ENCODE data around the gene PTCH1. TPM values are rescaled to one million over a fixed set of nuclear protein-coding genes. Genes with fewer than 3 reads are reported as not detected.

PTCH1 gene
- 4.3 TPM for total RNA-seq
- long read RNA-seq, partial matches to known transcripts, result 0 of 2 reads
- long read RNA-seq, other reads (novel, unspliced or antisense), result 2 of 2 reads

- no peak for DNase-seq (ENCODE audit: low spot score)
- intact Hi-C loops (cut with DNase I), result no loop called here
Measured at GRCh38 chr9:95516734-95517558, at the start of gene PTCH1. TSS of gene PTCH1 (minus strand) at chr9:95516971.

- intact Hi-C loops (cut with DNase I), result no loop called here
- DNase-seq (ENCODE audit: low spot score), result no peak
Measured at GRCh38 chr9:95565982-95566381, 49.2 kb upstream of the PTCH1 start.

DNA sequence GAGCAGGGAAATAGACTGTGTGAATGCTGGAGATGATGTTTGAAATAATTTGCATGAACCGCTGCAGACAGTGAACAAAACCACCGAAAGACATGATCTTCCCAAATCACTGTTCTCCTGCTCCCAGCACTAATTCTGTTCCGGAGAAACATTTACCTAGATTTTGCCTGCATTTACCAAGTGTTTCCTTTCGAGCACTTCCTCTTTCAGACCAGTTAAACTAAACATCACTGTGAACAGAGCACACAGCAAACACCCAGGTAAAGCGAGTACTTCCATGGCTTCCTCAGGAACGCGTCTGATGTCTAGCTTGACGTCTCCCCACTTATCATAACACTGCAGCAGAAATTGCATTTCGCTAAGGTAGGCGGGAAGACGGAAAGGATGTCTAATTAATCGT is 45.1 kb upstream of the PTCH1 start:
- intact Hi-C loops (cut with DNase I), result no loop called here
- no peak for DNase-seq (ENCODE audit: low spot score)

DNA sequence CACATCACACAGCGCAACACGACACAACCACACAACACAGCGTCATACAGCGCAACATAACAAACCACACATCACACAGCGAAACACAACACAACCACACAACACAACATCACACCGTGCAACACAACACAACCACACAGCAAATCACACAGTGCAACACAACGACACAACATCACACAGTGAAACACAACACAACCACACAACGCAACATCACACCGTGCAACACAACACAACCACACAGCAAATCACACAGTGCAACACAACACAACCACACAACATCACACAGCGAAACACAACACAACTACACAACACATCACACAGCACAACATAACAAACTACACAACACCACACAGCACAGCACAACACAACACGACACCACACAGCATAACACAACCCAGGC is 40.4 kb upstream of the PTCH1 start:
- no peak for DNase-seq (ENCODE audit: low spot score)
- intact Hi-C loops (cut with DNase I), result no loop called here

DNA sequence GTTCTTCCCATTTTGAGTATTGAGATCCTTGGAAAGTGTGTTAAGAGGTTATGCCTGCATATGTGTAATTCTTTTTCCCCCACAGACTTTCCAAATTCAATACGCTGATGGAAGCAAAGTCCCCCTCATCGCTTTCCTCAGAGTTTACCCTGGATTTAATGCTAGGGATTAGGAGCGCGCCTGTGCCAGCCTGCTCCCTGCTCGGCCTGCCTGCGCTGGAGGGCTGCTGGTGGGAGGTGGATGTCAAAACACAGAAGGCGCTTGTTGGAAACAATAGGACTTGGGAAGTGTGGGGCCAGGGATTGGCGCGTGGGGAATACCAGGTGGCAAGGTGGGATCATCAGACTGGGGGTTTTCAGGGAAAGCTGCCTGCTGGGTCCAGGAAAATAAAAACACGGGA is 39.8 kb upstream of the PTCH1 start:
- DNase-seq (ENCODE audit: low spot score), result no peak
- intact Hi-C loops (cut with DNase I), result no loop called here

DNA sequence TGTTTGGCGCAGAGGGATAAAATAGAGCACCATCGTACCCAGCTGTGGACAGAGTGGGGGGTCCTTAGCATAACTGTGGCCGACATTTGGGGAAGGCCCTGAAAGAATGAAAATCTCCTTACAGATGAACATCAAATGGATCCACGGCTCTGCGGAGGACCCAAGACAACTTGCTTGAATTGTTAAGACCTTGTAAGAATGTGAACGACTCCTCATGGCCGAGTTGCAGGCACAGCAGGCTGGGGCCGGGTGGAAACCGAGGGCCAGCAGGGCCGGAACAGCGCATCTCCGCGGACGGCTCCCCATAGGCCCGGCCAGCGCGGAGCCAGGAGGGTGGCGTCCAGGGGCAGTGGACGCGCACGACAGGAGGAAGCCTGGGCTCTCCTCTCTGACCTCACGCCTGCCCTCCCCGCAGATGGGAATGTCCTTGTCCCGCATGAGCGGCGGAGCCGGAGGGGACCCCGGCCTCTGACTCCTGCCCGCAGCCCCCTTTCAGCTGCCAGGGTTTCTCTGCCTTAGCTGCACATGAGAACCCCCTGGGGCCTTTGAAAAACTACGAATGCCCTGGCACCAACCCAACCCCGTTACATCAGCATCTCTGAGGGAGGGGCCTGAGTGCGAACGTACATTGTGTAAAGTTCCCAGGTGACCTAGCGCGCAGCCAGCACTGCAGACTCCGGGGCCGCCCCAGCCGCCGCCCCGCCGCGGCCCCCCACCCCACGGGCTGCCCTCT is 36.2 kb upstream of the PTCH1 start:
- intact Hi-C loops (cut with DNase I), result no loop called here
- no peak for DNase-seq (ENCODE audit: low spot score)

DNA sequence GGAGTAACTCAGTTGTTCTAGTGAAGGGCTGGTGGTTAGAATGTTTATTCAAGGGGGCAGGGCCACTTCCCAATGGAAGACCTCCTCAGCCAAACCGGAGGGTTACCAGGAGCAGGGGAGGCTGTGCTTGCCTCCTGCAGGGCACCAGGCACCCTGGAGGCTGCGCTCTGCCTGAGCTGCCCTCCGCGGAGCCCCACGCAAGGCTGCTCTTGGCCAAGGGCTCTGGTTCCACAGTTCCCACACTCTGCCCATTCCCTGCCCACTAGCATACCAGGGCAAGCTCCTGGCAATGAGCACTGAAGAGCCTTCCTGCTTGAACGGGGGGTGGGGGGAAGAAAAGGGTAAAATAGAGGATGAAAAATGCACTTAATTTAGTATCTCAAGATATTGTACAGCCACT is 35.5 kb upstream of the PTCH1 start:
- intact Hi-C loops (cut with DNase I), result no loop called here
- DNase-seq (ENCODE audit: low spot score), result no peak

DNA sequence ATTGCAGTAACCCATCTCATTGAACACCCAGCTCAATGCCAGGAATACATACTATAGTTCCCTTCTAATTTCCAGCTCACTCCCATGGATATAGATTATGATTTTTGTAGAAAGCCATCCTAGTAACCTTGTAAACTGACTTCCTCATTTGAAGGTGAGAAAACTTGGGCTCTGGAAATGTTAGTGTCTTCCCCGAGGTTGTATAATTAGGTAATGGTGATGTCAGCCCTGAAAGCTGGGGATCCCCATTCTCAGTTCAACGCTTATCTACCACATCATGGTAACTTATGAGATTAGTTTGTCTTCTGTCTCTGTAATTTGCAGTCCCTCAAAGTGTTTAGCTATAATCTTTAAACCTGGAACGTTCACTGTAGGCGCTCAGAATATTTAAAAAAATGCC is 34.6 kb upstream of the PTCH1 start:
- DNase-seq (ENCODE audit: low spot score), result no peak
- intact Hi-C loops (cut with DNase I), result no loop called here

DNA sequence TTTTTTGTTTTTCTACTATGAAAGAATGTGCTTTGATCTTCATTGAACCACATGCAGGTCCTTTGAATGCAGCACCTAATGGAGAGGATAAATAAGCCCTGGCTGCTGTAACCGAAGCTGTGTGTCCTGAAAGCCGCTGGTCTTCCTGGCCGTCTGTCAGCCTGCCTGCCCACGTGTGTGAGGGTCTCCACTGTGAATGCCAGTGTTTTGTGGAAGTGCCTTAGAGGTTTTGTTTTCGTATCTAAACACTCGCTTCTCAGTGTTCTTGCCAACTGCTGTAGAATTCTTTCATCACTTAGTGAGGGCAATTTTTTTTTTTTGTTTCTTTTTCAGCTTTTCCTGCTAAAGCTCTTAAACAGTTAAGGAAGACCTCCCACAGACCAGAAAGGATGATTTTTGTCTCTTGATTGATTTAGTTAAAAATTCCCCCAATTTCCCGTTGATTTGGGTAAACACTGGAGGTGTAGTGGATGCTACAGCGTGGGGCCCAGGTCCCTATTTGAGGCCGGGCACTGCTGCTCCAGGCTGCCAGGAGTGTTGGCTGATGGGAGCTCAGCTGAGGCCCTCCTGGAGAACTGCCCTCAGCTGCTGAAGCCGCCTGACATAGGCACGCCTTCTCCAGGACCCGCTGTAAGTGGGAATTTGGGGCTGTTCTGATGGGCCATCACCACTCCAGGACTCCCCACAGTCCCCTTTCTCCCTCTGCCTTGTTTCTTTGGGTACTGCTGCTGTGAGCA is 29.2 kb upstream of the PTCH1 start:
- intact Hi-C loops (cut with DNase I), result no loop called here
- DNase-seq (ENCODE audit: low spot score), result no peak

DNA sequence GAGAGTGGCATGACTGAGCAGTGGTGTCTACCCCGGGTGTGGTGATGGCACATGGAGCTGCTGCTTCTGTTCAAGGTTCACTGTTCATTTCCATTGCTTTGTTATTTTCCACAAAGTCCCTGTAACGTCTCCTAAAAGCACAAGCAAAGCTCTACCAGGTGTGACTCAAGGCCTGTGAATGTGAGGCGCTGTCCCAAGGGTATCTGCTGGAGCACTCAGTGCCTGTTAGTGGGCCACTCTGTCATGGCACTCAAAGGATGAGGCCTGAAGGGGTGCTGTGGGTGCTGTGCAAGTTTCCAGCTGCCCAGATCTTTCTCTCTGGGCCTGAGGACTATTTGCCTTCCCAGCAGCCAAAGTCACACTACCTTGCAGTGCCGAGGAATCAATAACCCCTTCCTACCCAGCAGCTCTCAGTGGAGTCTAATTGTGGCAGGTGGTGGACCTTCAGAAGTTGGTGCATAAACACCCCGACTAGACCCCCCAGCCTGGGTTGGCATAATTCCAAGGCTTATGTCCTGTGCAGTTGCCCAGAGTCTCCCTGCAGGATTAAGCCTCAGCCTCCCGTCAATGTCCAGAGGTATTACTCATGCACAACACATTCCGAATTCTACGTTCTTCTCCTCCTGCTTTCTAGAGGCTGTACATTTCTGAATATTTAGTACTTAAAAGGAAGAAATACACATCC is 17.4 kb upstream of the PTCH1 start:
- intact Hi-C loops (cut with DNase I), result no loop called here
- no peak for DNase-seq (ENCODE audit: low spot score)

- intact Hi-C loops (cut with DNase I), result no loop called here
- DNase-seq (ENCODE audit: low spot score), result no peak
Measured at GRCh38 chr9:95529910-95530309, 13.1 kb upstream of the PTCH1 start.

GRCh38 chr9:95528908-95529502 is 12.2 kb upstream of the PTCH1 start:
- intact Hi-C loops (cut with DNase I), result no loop called here
- no peak for DNase-seq (ENCODE audit: low spot score)

DNA sequence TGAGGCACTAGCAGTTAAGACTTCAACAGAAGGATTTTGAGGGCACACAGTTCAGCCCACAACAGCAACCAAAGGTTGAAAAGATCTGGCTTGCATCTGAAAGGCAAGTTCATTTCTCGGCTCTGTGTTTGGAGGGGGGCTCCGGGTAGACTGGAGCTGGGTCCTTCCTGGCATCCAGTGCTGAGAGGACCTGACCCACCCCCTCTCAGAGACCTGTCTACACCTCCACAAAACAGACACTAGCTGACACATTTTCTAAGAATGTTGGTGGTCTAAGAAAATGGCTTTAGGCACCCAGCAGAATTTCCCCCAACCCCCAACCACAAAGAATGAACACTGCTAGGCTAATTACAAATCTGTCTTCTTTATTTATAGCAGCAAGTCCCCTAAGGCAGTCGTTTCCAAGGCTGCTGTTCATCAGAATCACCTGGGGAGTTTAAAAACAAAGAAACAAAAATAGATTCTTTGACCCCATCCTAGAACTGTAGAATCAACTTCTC is 6.2 kb upstream of the PTCH1 start:
- DNase-seq (ENCODE audit: low spot score), result no peak
- intact Hi-C loops (cut with DNase I), result no loop called here

GRCh38 chr9:95521699-95522098 is 4.9 kb upstream of the PTCH1 start:
- no peak for DNase-seq (ENCODE audit: low spot score)
- intact Hi-C loops (cut with DNase I), result no loop called here

GRCh38 chr9:95517559-95518425 is 1.0 kb upstream of the PTCH1 start:
- DNase-seq (ENCODE audit: low spot score), result no peak
- intact Hi-C loops (cut with DNase I), result no loop called here

GRCh38 chr9:95516221-95516733 is 494 bp downstream of the PTCH1 start:
- intact Hi-C loops (cut with DNase I), result no loop called here
- no peak for DNase-seq (ENCODE audit: low spot score)

- no peak for DNase-seq (ENCODE audit: low spot score)
- intact Hi-C loops (cut with DNase I), result no loop called here
Measured at GRCh38 chr9:95515272-95516113, 1.3 kb downstream of the PTCH1 start.

All from cardiac septum (tissue), 1 donor.